ENCODE results near the gene MTCH1.

GRCh38 chr6:36980129-36980528 is 5.9 kb downstream of the MTCH1 start:
- TF ChIP-seq EZH2phosphoT487 (IDR thresholded peaks at IDR 0.05) (no peak), CTCF (IDR thresholded peaks at IDR 0.05) (no peak), EZH2 (IDR thresholded peaks at IDR 0.05) (no peak)
